Epithelial cell of esophagus (primary cell): ENCODE results near the gene KRTAP5-6.

ENCODE experiments used
- DNase-seq: peaks from one replicate; pipeline ENCODE4 v3.0.0; 2010; ENCODE audit warnings: low read depth
- H3K4me3 ChIP-seq: 2 replicates; pipeline ENCODE4 v1.5.1; 2011; ENCODE audit warnings: mild to moderate bottlenecking, low read length, control low read depth
- CTCF ChIP-seq: IDR thresholded peaks from 2 replicates; pipeline ENCODE4 v1.5.1; 2011; ENCODE audit warnings: low read depth, mild to moderate bottlenecking, low read length, control low read depth, inconsistent platforms; ENCODE audit not compliant: insufficient read depth; ENCODE audit errors: missing control alignments

The KRTAP5-6 gene

GRCh38 chr11:1718326-1718725 lies 21.3 kb downstream of the KRTAP5-6 start:
- no peak for TF ChIP-seq CTCF
- no peak overlapping the region for H3K4me3 ChIP-seq
- no peak for DNase-seq

GRCh38 chr11:1719781-1720180 lies 22.8 kb downstream of the KRTAP5-6 start:
- TF ChIP-seq CTCF, result no peak
- no peak for DNase-seq
- H3K4me3 ChIP-seq, result no peak overlapping the region

- DNase-seq, result no peak
- H3K4me3 ChIP-seq, result no peak overlapping the region
- no peak for TF ChIP-seq CTCF
Measured at GRCh38 chr11:1727096-1727690, 30.2 kb downstream of the KRTAP5-6 start.

- no peak for DNase-seq
- TF ChIP-seq CTCF, result no peak
- no peak overlapping the region for H3K4me3 ChIP-seq
Measured at GRCh38 chr11:1727861-1728260, 30.9 kb downstream of the KRTAP5-6 start.

- no peak for TF ChIP-seq CTCF
- H3K4me3 ChIP-seq, result no peak overlapping the region
- no peak for DNase-seq
Measured at GRCh38 chr11:1728301-1728700, 31.3 kb downstream of the KRTAP5-6 start.

- TF ChIP-seq CTCF, result no peak
- no peak for DNase-seq
- no peak overlapping the region for H3K4me3 ChIP-seq
Measured at GRCh38 chr11:1728931-1729691, 32.1 kb downstream of the KRTAP5-6 start.

- TF ChIP-seq CTCF, result no peak
- no peak for DNase-seq
- H3K4me3 ChIP-seq, result no peak overlapping the region
Measured at GRCh38 chr11:1729692-1730011, 32.7 kb downstream of the KRTAP5-6 start.
